Testis (tissue), 5 donors: ENCODE data around the gene EDN3. TPM values are rescaled to one million over a fixed set of nuclear protein-coding genes. Genes with fewer than 3 reads are reported as not detected.
A peak's percentile ranks its signal among the peaks of the same experiment; 100 is the strongest.

Source experiments
- DNase-seq: peaks from one replicate; pipeline ENCODE4 v3.0.0-alpha.2; 2019
- H3K27ac ChIP-seq, 2 donors: fragments of 200-600 bp; sonication (generic); one replicate each; pipeline ENCODE4 v1.5.1; 2019
- H3K27me3 ChIP-seq: fragments of 200-600 bp; sonication (generic); one replicate; pipeline ENCODE4 v1.5.1; 2019
- H3K36me3 ChIP-seq: fragments of 200-600 bp; sonication (generic); one replicate; pipeline ENCODE4 v1.5.1; 2017; ENCODE audit warnings: low read depth; ENCODE audit errors: missing control alignments
- H3K4me1 ChIP-seq: fragments of 200-600 bp; sonication (generic); one replicate; pipeline ENCODE4 v1.5.1; 2019
- H3K4me3 ChIP-seq, 2 donors: fragments of 200-600 bp; sonication (generic); one replicate each; pipeline ENCODE4 v1.5.1; 2017 to 2019
- H3K9me3 ChIP-seq: fragments of 200-600 bp; sonication (generic); one replicate; pipeline ENCODE4 v1.5.1; 2017
- CTCF ChIP-seq, 3 experiments: fragments of 450-650 bp in 2 of 3; fragments of 200-600 bp in 1 of 3; sonication (generic) in 1 of 3; IDR thresholded peaks; one replicate each; pipeline ENCODE4 v1.5.1; 2016 to 2019; ENCODE audit warnings: antibody characterized with exemption in 3 of 3, mild to moderate bottlenecking in 2 of 3, moderate library complexity in 1 of 3
- POLR2A ChIP-seq: fragments of 450-650 bp; IDR thresholded peaks from one replicate; pipeline ENCODE4 v1.6.1; 2017; ENCODE audit warnings: antibody characterized with exemption, mild to moderate bottlenecking, moderate library complexity
- WGBS, 2 donors: methylation state at CpG; one replicate each; pipeline ENCODE4 v1.1.5; 2018; 5-methylcytosine and 5-hydroxymethylcytosine counted together
- intact Hi-C: fragments of 100-400 bp; cut with DNase I; formaldehyde crosslinking; loops from one replicate; pipeline ENCODE4 v1.15.1; 2023; ENCODE audit warnings: low total_unique reads
- long read RNA-seq, 2 donors: transcript quantifications; one replicate each; lab custom pipeline, GENCODE V29; 2026
- polyA plus RNA-seq: library from polyadenylated mRNA; stranded (reverse); fragments of 350-450 nt; fragmentation: Illumina TruSeq; extraction: RNeasy Lipid Tissue Mini Kit (QIAGEN cat#74804); gene quantifications from one replicate; pipeline ENCODE4 v1.2.3, GENCODE V29; 2014; ENCODE audit warnings: low read depth, low replicate concordance; ENCODE audit not compliant: insufficient read depth
- total RNA-seq, 2 donors: library from RNA; depleted of rRNA; stranded (reverse); fragments of >200 nt; gene quantifications; one replicate each; pipeline ENCODE4 v1.2.3, GENCODE V29; 2016

EDN3 gene
- 1 to 10 TPM; 2.9 to 5.2 TPM for total RNA-seq
- polyA plus RNA-seq = 3.4 TPM
- long read RNA-seq, donor 1 = 0 reads
- long read RNA-seq, donor 2 = 0 reads

GRCh38 chr20:59300333-59301081 lies at the start of gene EDN3:
EDN3 (plus strand) TSS chr20:59300611; CDS start chr20:59300813, 202 bp downstream.
- no peak for DNase-seq
- TF ChIP-seq CTCF (IDR thresholded peaks at IDR 0.05) (no peak), POLR2A (no peak)
- WGBS, 2 donors = 1 to 2% methylated on average over 33 to 48 of the region's 77 CpGs
- intact Hi-C loops = no loop called here
- H3K9me3 ChIP-seq = no peaks in the 10 kb centered on the region
- H3K27ac ChIP-seq = no peak within 1 kb of the TSS
- H3K27me3 ChIP-seq = no peaks in the 10 kb centered on the region
- peaks cover 3% of the 10 kb centered on the region for H3K4me1 ChIP-seq
- H3K36me3 ChIP-seq = no peaks in the 10 kb centered on the region
- peak within 1 kb of the TSS; percentile 26 to 27 for H3K4me3 ChIP-seq

- Histone ChIP-seq H3K27ac (no peak overlapping the region), H3K27me3 (no peaks in the 10 kb centered on the region), H3K9me3 (no peaks in the 10 kb centered on the region), H3K4me1 (no peaks in the 10 kb centered on the region), H3K4me3 (no peak overlapping the region), H3K36me3 (no peaks in the 10 kb centered on the region)
- WGBS, 2 donors = 82 to 84% methylated on average over 6 of the region's 6 CpGs
- intact Hi-C loops = no loop called here
- no peak for DNase-seq
- TF ChIP-seq CTCF (IDR thresholded peaks at IDR 0.05) = no peak
- TF ChIP-seq POLR2A = no peak
Observed at GRCh38 chr20:59253325-59253724, 47.1 kb upstream of the EDN3 start.

GRCh38 chr20:59253779-59254319 lies 46.6 kb upstream of the EDN3 start:
- WGBS, 2 donors = 41 to 64% methylated on average over 4 of the region's 4 CpGs
- no peaks in the 10 kb centered on the region for H3K27me3 ChIP-seq
- no peak for DNase-seq
- no peaks in the 10 kb centered on the region for H3K36me3 ChIP-seq
- H3K9me3 ChIP-seq = no peaks in the 10 kb centered on the region
- TF ChIP-seq POLR2A = no peak
- no peak for TF ChIP-seq CTCF (IDR thresholded peaks at IDR 0.05)
- H3K27ac ChIP-seq = no peak overlapping the region
- no peak overlapping the region for H3K4me3 ChIP-seq
- intact Hi-C loops = no loop called here
- H3K4me1 ChIP-seq = no peaks in the 10 kb centered on the region

- DNase-seq = no peak
- H3K27me3 ChIP-seq = no peaks in the 10 kb centered on the region
Observed at GRCh38 chr20:59255256-59255655, 45.2 kb upstream of the EDN3 start.

More at GRCh38 chr20:59255256-59255655, 45.2 kb upstream of the EDN3 start:
- Histone ChIP-seq H3K4me3 (no peak overlapping the region), H3K27ac (no peak overlapping the region), H3K36me3 (no peaks in the 10 kb centered on the region), H3K9me3 (no peaks in the 10 kb centered on the region), H3K4me1 (no peaks in the 10 kb centered on the region)
- 75 to 79% methylated on average over 5 of the region's 5 CpGs for WGBS, 2 donors
- intact Hi-C loops = no loop called here
- TF ChIP-seq CTCF (IDR thresholded peaks at IDR 0.05) (no peak), POLR2A (no peak)
